HepG2 (cell line): ENCODE measurements around the gene TARS3. TPM values are rescaled to one million over a fixed set of nuclear protein-coding genes. Genes with fewer than 3 reads are reported as not detected.

Source experiments
- ATF6 ChIP-seq: sonication (generic); formaldehyde crosslinking; conservative IDR thresholded peaks from 2 replicates; pipeline ENCODE4 v1.4.0; 2020; ENCODE audit warnings: missing genetic modification reagents
- DBP ChIP-seq: sonication (generic); formaldehyde crosslinking; IDR thresholded peaks from 2 replicates; pipeline ENCODE4 v1.4.0; 2020; ENCODE audit warnings: missing genetic modification reagents; ENCODE audit errors: not compliant biosample characterization
- ESRRA ChIP-seq: sonication (generic); formaldehyde crosslinking; IDR thresholded peaks from 2 replicates; pipeline ENCODE4 v1.5.1; 2020; ENCODE audit warnings: mild to moderate bottlenecking, low read depth, missing genetic modification reagents
- MAFG ChIP-seq: sonication (generic); formaldehyde crosslinking; IDR thresholded peaks from 2 replicates; pipeline ENCODE4 v1.5.1; 2020; ENCODE audit warnings: mild to moderate bottlenecking, missing genetic modification reagents
- MLLT10 ChIP-seq: sonication (generic); formaldehyde crosslinking; IDR thresholded peaks from 2 replicates; pipeline ENCODE4 v1.4.0; 2020; ENCODE audit warnings: missing genetic modification reagents
- NR2F6 ChIP-seq, 2 experiments: IDR thresholded peaks; 2 replicates each; pipeline ENCODE4 v1.6.1; 2016; ENCODE audit warnings: antibody characterized with exemption in 1 of 2, mild to moderate bottlenecking in 1 of 2
- RBFOX2 ChIP-seq: fragments of 200-400 bp; formaldehyde crosslinking; IDR thresholded peaks from 2 replicates; pipeline ENCODE4 v1.6.1; 2017; ENCODE audit warnings: low read depth, mild to moderate bottlenecking, low read length
- SALL2 ChIP-seq: sonication (generic); formaldehyde crosslinking; IDR thresholded peaks from 2 replicates; pipeline ENCODE4 v1.8.1; 2023; ENCODE audit warnings: mild to moderate bottlenecking, missing genetic modification reagents, inconsistent platforms
- SOX5 ChIP-seq: IDR thresholded peaks from 2 replicates; pipeline ENCODE4 v1.6.1; 2016; ENCODE audit warnings: borderline replicate concordance
- SP1 ChIP-seq, 2 experiments: fragments of 450-650 bp in 1 of 2; sonication (generic) in 1 of 2; formaldehyde crosslinking in 1 of 2; IDR thresholded peaks; 2 replicates each; pipeline versions ENCODE4 v1.4.0 to v1.6.1; 2016 to 2020; ENCODE audit warnings: missing genetic modification reagents in 1 of 2
- TMF1 ChIP-seq: sonication (generic); formaldehyde crosslinking; IDR thresholded peaks from 2 replicates; pipeline ENCODE4 v1.8.1; 2022; ENCODE audit warnings: low read depth, missing genetic modification reagents
- ZBTB20 ChIP-seq: sonication (generic); formaldehyde crosslinking; IDR thresholded peaks from 2 replicates; pipeline ENCODE4 v1.8.1; 2023; ENCODE audit warnings: missing genetic modification reagents, low read depth, mild to moderate bottlenecking, borderline replicate concordance
- ZFP82 ChIP-seq: sonication (generic); formaldehyde crosslinking; IDR thresholded peaks from 2 replicates; pipeline ENCODE4 v1.5.1; 2020; ENCODE audit warnings: mild to moderate bottlenecking, missing genetic modification reagents, borderline replicate concordance
- ZNF20 ChIP-seq: sonication (generic); formaldehyde crosslinking; IDR thresholded peaks from 2 replicates; pipeline ENCODE4 v1.4.0; 2020; ENCODE audit warnings: mild to moderate bottlenecking, moderate library complexity, missing genetic modification reagents
- ZNF616 ChIP-seq: sonication (generic); formaldehyde crosslinking; IDR thresholded peaks from 2 replicates; pipeline ENCODE4 v1.5.0; 2020; ENCODE audit warnings: low read depth, mild to moderate bottlenecking, missing genetic modification reagents
- ZNF619 ChIP-seq: sonication (generic); formaldehyde crosslinking; IDR thresholded peaks from 2 replicates; pipeline ENCODE4 v1.4.0; 2020; ENCODE audit warnings: mild to moderate bottlenecking, missing genetic modification reagents
- ZSCAN21 ChIP-seq: sonication (generic); formaldehyde crosslinking; IDR thresholded peaks from 2 replicates; pipeline ENCODE4 v1.8.0; 2022; ENCODE audit warnings: mild to moderate bottlenecking, missing genetic modification reagents, moderate library complexity, borderline replicate concordance
- polyA plus RNA-seq, 8 experiments: library from polyadenylated mRNA; depleted of rRNA in 3 of 8; stranded (reverse) in 7 of 8; unstranded in 1 of 8; fragments of >200 nt; fragmentation: Illumina TruSeq in 4 of 8; extraction: Trizol in 4 of 8; gene quantifications; 2 replicates each; pipeline versions ENCODE4 v1.2.1 to v1.2.3, GENCODE V29; 2011 to 2016; ENCODE audit warnings: low read depth in 4 of 8, missing spikeins in 1 of 8, mixed read lengths in 1 of 8; ENCODE audit not compliant: insufficient read depth in 1 of 8
- total RNA-seq, 5 experiments: library from RNA; depleted of rRNA; stranded (reverse); fragments of >200 nt; fragmentation: Illumina TruSeq; extraction: Trizol; gene quantifications; 2 replicates each; pipeline ENCODE4 v1.2.3, GENCODE V29; 2016; ENCODE audit warnings: low read depth in 1 of 5
- TF ChIP-seq, protein P1 (sequence below): sonication (generic); formaldehyde crosslinking; IDR thresholded peaks from 2 replicates; pipeline ENCODE4 v1.4.0; 2020; ENCODE audit warnings: missing genetic modification reagents
- TF ChIP-seq, protein P2 (sequence below): IDR thresholded peaks from 2 replicates; pipeline ENCODE4 v1.6.1; 2016; ENCODE audit warnings: low read depth, control low read depth

The TARS3 gene
- total and polyA plus RNA-seq, 2 of the 13 experiments (the other 11 are each of a cell fraction or from before 2014, with no cell fraction given): 4.1 to 11.7 TPM

DNA sequence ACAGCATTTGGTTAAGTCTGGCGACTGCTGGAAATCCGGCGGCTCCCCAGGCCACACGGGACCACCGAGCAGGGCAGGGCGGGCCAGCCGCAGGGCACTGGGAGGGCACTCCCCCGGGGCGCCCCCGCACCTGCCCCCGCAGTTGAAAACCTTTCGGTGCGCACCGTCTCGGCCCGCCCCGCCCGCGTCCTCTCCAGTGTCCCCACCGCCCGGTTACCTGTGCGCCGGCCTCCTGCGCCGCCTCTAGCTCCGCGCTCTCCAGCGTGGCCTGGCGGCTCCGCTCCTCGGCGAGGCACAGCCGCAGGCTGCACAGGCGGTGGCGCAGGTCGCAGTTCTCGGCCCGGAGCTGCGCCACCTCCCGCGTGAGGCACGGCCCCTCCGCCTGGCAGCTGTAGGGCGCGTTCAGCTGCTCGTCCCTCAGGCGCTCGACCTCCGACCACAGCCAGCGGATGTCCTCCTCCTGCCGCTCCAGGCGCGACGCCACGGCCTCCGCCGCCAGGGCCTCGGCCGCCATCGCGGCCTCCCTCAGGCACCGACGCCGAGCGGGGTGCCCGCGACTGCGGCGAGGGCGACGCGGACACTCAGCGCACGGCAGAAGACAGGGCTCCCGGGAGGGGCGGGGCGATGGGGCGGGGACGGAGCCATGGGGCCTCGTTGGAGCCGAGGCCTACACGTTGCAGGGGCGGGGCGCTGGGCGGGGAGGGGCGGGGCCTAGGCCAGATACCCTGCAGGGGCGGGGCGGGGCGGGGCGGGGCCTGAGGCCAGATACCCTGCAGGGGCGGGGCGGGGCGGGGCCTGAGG, at the start of gene TARS3 (continued):
- TF ChIP-seq DBP (CRISPR knock-in tag): no peak
- no peak for TF ChIP-seq SP1 (IDR thresholded peaks at IDR 0.05)
- no peak for TF ChIP-seq SP1 (CRISPR knock-in tag; IDR thresholded peaks at IDR 0.05)
- TF ChIP-seq ATF6: no peak
- TF ChIP-seq, protein P1, sequence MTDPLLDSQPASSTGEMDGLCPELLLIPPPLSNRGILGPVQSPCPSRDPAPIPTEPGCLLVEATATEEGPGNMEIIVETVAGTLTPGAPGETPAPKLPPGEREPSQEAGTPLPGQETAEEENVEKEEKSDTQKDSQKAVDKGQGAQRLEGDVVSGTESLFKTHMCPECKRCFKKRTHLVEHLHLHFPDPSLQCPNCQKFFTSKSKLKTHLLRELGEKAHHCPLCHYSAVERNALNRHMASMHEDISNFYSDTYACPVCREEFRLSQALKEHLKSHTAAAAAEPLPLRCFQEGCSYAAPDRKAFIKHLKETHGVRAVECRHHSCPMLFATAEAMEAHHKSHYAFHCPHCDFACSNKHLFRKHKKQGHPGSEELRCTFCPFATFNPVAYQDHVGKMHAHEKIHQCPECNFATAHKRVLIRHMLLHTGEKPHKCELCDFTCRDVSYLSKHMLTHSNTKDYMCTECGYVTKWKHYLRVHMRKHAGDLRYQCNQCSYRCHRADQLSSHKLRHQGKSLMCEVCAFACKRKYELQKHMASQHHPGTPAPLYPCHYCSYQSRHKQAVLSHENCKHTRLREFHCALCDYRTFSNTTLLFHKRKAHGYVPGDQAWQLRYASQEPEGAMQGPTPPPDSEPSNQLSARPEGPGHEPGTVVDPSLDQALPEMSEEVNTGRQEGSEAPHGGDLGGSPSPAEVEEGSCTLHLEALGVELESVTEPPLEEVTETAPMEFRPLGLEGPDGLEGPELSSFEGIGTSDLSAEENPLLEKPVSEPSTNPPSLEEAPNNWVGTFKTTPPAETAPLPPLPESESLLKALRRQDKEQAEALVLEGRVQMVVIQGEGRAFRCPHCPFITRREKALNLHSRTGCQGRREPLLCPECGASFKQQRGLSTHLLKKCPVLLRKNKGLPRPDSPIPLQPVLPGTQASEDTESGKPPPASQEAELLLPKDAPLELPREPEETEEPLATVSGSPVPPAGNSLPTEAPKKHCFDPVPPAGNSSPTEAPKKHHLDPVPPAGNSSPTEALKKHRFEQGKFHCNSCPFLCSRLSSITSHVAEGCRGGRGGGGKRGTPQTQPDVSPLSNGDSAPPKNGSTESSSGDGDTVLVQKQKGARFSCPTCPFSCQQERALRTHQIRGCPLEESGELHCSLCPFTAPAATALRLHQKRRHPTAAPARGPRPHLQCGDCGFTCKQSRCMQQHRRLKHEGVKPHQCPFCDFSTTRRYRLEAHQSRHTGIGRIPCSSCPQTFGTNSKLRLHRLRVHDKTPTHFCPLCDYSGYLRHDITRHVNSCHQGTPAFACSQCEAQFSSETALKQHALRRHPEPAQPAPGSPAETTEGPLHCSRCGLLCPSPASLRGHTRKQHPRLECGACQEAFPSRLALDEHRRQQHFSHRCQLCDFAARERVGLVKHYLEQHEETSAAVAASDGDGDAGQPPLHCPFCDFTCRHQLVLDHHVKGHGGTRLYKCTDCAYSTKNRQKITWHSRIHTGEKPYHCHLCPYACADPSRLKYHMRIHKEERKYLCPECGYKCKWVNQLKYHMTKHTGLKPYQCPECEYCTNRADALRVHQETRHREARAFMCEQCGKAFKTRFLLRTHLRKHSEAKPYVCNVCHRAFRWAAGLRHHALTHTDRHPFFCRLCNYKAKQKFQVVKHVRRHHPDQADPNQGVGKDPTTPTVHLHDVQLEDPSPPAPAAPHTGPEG: peak; percentile 69; the same call in 1 of the 2 replicates
- TF ChIP-seq SALL2: peak; percentile 97; the same call in 1 of the 2 replicates
- TF ChIP-seq SOX5 (CRISPR knock-in tag): no peak
- TF ChIP-seq, protein P2, sequence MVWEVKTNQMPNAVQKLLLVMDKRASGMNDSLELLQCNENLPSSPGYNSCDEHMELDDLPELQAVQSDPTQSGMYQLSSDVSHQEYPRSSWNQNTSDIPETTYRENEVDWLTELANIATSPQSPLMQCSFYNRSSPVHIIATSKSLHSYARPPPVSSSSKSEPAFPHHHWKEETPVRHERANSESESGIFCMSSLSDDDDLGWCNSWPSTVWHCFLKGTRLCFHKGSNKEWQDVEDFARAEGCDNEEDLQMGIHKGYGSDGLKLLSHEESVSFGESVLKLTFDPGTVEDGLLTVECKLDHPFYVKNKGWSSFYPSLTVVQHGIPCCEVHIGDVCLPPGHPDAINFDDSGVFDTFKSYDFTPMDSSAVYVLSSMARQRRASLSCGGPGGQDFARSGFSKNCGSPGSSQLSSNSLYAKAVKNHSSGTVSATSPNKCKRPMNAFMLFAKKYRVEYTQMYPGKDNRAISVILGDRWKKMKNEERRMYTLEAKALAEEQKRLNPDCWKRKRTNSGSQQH: peak; percentile 82; the same call in 1 of the 2 replicates
- TF ChIP-seq ESRRA (CRISPR knock-in tag): peak; percentile 61; the same call in 1 of the 2 replicates
- TF ChIP-seq TMF1 (CRISPR knock-in tag): peak; percentile 98
- TF ChIP-seq RBFOX2: peak; percentile 95
- no peak for TF ChIP-seq NR2F6 (IDR thresholded peaks at IDR 0.05)
- TF ChIP-seq NR2F6 (CRISPR knock-in tag; IDR thresholded peaks at IDR 0.05): no peak
- no peak for TF ChIP-seq ZNF20
- TF ChIP-seq MAFG (CRISPR knock-in tag): no peak
- TF ChIP-seq ZNF619: peak; percentile 86
- peak; percentile 80; the same call in 1 of the 2 replicates for TF ChIP-seq ZFP82 (CRISPR knock-in tag)
- TF ChIP-seq ZSCAN21: peak; percentile 93; the same call in 1 of the 2 replicates
- 0 out of 2 replicates have a peak, but pooled peaks have one; percentile 25 for TF ChIP-seq ZBTB20 (CRISPR knock-in tag)
- TF ChIP-seq ZNF616 (CRISPR knock-in tag): peak; percentile 90
- no peak for TF ChIP-seq MLLT10 (CRISPR knock-in tag)
